ENCODE data around the gene NTMT1.
"Not testable (repeated sequence)": the region's sequence is repeated elsewhere in the genome, so short reads cannot be mapped to it uniquely, and the experiment has no call there.

The NTMT1 gene

DNA sequence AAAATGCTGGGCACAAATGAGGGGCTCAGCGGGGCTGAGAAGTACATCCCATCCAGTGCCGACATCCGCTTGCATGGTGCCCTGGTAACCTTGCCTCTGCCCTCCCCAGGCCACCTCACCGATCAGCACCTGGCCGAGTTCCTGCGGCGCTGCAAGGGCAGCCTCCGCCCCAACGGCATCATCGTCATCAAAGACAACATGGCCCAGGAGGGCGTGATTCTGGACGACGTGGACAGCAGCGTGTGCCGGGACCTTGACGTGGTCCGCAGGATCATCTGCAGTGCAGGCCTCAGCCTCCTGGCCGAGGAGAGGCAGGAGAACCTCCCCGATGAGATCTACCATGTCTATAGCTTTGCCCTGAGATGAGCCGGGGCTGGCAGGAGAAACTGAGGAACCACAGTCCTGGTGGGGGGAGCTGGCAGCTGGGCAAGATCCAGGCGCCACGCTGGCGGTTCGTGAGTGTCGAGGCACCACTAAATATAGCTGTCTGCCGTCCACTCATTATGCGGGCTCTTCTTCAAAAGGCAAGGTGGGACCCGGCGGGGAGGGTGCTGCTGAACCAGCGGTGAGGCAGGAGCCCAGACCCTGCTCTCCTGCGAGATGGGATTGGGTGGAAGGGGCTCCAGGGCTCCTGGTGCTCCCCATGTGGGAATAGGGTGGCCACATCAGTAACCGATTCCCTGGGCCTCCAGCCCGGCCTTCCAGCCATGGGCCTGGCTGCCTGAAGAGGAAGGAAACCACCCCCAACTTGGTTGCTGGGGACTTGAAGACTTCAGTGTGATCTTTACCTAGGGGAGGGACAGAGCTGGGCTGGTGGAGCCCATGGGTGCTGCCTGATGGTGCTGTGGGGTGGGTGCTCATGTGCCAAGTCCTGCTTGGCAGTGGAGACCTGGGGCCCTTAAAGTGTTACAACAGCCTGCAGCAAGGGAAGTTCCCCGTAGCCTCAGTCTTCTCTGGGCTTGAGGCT is 9.4 kb downstream of the NTMT1 start:
- no peak overlapping the region for H3K56ac ChIP-seq (ENCODE audit: low read length)
- H3K23ac ChIP-seq (ENCODE audit: low read length): no peak overlapping the region
- H4K5ac ChIP-seq (ENCODE audit: low read length): no peak overlapping the region
- H3K9ac ChIP-seq (ENCODE audit: low read length): no peak overlapping the region
- H2BK15ac ChIP-seq (replicated peaks; ENCODE audit: low read depth): no peak overlapping the region
- H3K4ac ChIP-seq (ENCODE audit: low read depth, low read length): no peak overlapping the region
- no CpG with 5 or more reads among the region's 34 CpGs for WGBS (ENCODE audit: extremely low coverage, insufficient coverage, low lambda C conversion rate)
- H4K8ac ChIP-seq (ENCODE audit: low read depth, low read length): no peak overlapping the region
- peaks cover 4% of the 10 kb centered on the region for H3K4me1 ChIP-seq (ENCODE audit: control insufficient read depth, low read depth, low read length)
- no peak overlapping the region for H2BK5ac ChIP-seq (ENCODE audit: low read length)
- H3K4me2 ChIP-seq (ENCODE audit: low read length): no peak overlapping the region
- H3K79me1 ChIP-seq (ENCODE audit: low read length): peaks cover 18% of the 10 kb centered on the region
- peaks cover 17% of the 10 kb centered on the region for H3K36me3 ChIP-seq (ENCODE audit: control insufficient read depth, insufficient read depth, low read length)
- no peak overlapping the region for H3K27ac ChIP-seq (ENCODE audit: low read depth, low read length)
- H2BK120ac ChIP-seq (ENCODE audit: low read depth, low read length): no peak overlapping the region
- H3K18ac ChIP-seq (ENCODE audit: low read length): no peak overlapping the region
- H3K4me3 ChIP-seq (ENCODE audit: low read length): no peak overlapping the region
- peaks cover 35% of the 10 kb centered on the region for H3K79me2 ChIP-seq (ENCODE audit: control insufficient read depth, insufficient read depth, low read length)
- no peak overlapping the region for H2AK5ac ChIP-seq (ENCODE audit: low read length)
- H3K27me3 ChIP-seq (ENCODE audit: insufficient read depth, low read length, poor library complexity): no peaks in the 10 kb centered on the region
- no peak for DNase-seq

DNA sequence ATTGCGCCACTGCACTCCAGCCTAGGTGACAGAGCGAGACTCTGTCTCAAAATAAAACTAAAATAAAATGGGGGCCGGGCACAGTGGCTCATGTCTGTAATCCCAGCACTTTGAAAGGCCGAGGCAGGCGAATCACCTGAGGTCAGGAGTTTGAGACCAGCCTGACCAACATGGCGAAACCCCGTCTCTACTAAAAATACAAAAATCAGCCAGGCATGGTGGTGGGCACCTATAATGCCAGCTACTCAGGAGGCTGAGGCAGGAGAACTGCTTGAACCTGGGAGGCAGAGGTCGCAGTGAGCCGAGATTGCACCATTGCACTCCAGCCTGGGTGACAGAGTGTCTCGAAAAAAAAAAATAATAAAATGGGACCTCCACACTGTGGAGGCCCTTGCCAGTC is 10.4 kb downstream of the NTMT1 start:
- not testable (repeated sequence) for H4K8ac ChIP-seq (ENCODE audit: low read depth, low read length); H3K9ac ChIP-seq (ENCODE audit: low read length); H2BK15ac ChIP-seq (replicated peaks; ENCODE audit: low read depth); H2BK120ac ChIP-seq (ENCODE audit: low read depth, low read length); H2AK5ac ChIP-seq (ENCODE audit: low read length); H3K4ac ChIP-seq (ENCODE audit: low read depth, low read length); H2BK5ac ChIP-seq (ENCODE audit: low read length); H3K23ac ChIP-seq (ENCODE audit: low read length); H3K4me1 ChIP-seq (ENCODE audit: control insufficient read depth, low read depth, low read length); H3K27ac ChIP-seq (ENCODE audit: low read depth, low read length); DNase-seq; H3K27me3 ChIP-seq (ENCODE audit: insufficient read depth, low read length, poor library complexity); H3K4me3 ChIP-seq (ENCODE audit: low read length); H3K4me2 ChIP-seq (ENCODE audit: low read length); H3K56ac ChIP-seq (ENCODE audit: low read length); H3K18ac ChIP-seq (ENCODE audit: low read length); H4K5ac ChIP-seq (ENCODE audit: low read length)
- WGBS (ENCODE audit: extremely low coverage, insufficient coverage, low lambda C conversion rate): no CpG with 5 or more reads among the region's 10 CpGs
- peaks cover 17% of the 10 kb centered on the region for H3K36me3 ChIP-seq (ENCODE audit: control insufficient read depth, insufficient read depth, low read length)
- peaks cover 20% of the 10 kb centered on the region for H3K79me1 ChIP-seq (ENCODE audit: low read length)
- H3K79me2 ChIP-seq (ENCODE audit: control insufficient read depth, insufficient read depth, low read length): peaks cover 35% of the 10 kb centered on the region

DNA sequence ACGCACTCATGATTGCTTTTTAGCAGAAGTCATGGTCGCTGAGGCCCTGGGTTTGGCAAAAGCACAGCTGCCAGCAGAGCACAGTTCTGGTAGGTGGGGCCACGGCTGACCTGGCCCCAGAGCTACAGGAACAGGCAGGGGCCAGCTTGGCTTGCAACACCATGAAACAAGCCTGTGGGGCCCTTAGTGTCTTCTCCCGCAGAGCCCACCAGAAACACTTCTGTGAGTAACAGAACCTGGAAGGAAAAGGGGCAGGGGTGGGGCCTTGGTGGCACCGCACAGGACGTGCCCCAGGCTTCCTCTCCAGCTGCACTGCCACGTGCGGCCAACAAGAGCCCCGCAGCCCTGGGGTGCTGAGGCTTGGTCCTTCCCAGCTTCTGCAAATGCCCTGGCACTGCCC is 11.1 kb downstream of the NTMT1 start:
- H3K4me1 ChIP-seq (ENCODE audit: control insufficient read depth, low read depth, low read length): peaks cover 3% of the 10 kb centered on the region
- peaks cover 17% of the 10 kb centered on the region for H3K36me3 ChIP-seq (ENCODE audit: control insufficient read depth, insufficient read depth, low read length)
- no peaks in the 10 kb centered on the region for H3K27me3 ChIP-seq (ENCODE audit: insufficient read depth, low read length, poor library complexity)
- no peak overlapping the region for H3K23ac ChIP-seq (ENCODE audit: low read length)
- no peak overlapping the region for H3K56ac ChIP-seq (ENCODE audit: low read length)
- no peak overlapping the region for H2BK5ac ChIP-seq (ENCODE audit: low read length)
- no peak overlapping the region for H3K27ac ChIP-seq (ENCODE audit: low read depth, low read length)
- no peak overlapping the region for H2BK120ac ChIP-seq (ENCODE audit: low read depth, low read length)
- H4K8ac ChIP-seq (ENCODE audit: low read depth, low read length): no peak overlapping the region
- H3K18ac ChIP-seq (ENCODE audit: low read length): no peak overlapping the region
- peaks cover 30% of the 10 kb centered on the region for H3K79me2 ChIP-seq (ENCODE audit: control insufficient read depth, insufficient read depth, low read length)
- peaks cover 23% of the 10 kb centered on the region for H3K79me1 ChIP-seq (ENCODE audit: low read length)
- DNase-seq: no peak
- no peak overlapping the region for H2BK15ac ChIP-seq (replicated peaks; ENCODE audit: low read depth)
- WGBS (ENCODE audit: extremely low coverage, insufficient coverage, low lambda C conversion rate): no CpG with 5 or more reads among the region's 9 CpGs
- H3K4me3 ChIP-seq (ENCODE audit: low read length): no peak overlapping the region
- no peak overlapping the region for H4K5ac ChIP-seq (ENCODE audit: low read length)
- H3K4me2 ChIP-seq (ENCODE audit: low read length): no peak overlapping the region
- no peak overlapping the region for H3K9ac ChIP-seq (ENCODE audit: low read length)
- H3K4ac ChIP-seq (ENCODE audit: low read depth, low read length): no peak overlapping the region
- no peak overlapping the region for H2AK5ac ChIP-seq (ENCODE audit: low read length)

DNA sequence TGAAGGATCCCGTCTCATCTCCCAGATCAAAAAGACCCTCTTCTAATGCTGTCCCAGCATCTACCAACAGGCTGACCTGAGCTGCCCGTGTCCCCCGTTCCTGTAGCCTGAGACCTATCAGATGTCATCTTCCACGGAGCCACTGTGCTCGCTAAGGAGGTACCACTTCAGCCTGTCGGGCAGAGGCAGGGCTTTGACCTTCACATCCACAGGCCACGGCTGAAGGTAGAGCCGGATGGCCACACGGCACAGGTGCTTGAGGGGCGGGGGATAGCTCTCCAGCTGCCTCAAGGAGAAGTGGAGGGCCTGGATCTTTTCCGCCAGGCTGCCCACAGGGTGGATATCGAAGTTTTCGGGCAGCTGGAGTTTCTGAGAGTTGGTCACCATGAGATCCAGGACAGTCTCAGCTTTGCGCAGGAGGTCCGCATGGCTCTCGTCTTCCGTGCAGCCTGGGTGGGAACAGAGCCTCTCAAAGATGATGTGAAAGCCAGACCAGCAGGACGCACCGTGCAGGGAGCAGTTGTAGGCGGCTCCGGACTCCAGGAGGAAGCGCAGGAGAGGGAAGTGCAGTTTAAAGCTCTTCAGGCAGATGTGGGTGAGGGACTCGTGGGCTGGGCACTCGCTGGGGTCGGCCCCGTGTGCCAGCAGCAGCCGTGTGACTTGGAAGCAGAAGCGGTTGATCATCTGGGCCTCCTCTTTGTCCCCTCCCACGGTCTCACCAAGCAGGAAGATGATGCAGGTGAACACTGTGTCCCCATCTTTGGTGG is 11.9 kb downstream of the NTMT1 start:
- Histone ChIP-seq H2BK120ac (ENCODE audit: low read depth, low read length) (no peak overlapping the region), H3K79me2 (ENCODE audit: control insufficient read depth, insufficient read depth, low read length) (peaks cover 23% of the 10 kb centered on the region), H3K27me3 (ENCODE audit: insufficient read depth, low read length, poor library complexity) (no peaks in the 10 kb centered on the region), H3K18ac (ENCODE audit: low read length) (no peak overlapping the region), H3K4me3 (ENCODE audit: low read length) (no peak overlapping the region), H3K56ac (ENCODE audit: low read length) (no peak overlapping the region), H3K9ac (ENCODE audit: low read length) (no peak overlapping the region), H3K4ac (ENCODE audit: low read depth, low read length) (no peak overlapping the region), H4K8ac (ENCODE audit: low read depth, low read length) (no peak overlapping the region), H3K23ac (ENCODE audit: low read length) (no peak overlapping the region), H3K79me1 (ENCODE audit: low read length) (peaks cover 23% of the 10 kb centered on the region), H2BK15ac (replicated peaks; ENCODE audit: low read depth) (no peak overlapping the region), H3K36me3 (ENCODE audit: control insufficient read depth, insufficient read depth, low read length) (peaks cover 17% of the 10 kb centered on the region), H3K4me1 (ENCODE audit: control insufficient read depth, low read depth, low read length) (peaks cover 3% of the 10 kb centered on the region), H2BK5ac (ENCODE audit: low read length) (no peak overlapping the region), H3K4me2 (ENCODE audit: low read length) (no peak overlapping the region), H4K5ac (ENCODE audit: low read length) (no peak overlapping the region), H2AK5ac (ENCODE audit: low read length) (no peak overlapping the region), H3K27ac (ENCODE audit: low read depth, low read length) (no peak overlapping the region)
- no CpG with 5 or more reads among the region's 29 CpGs for WGBS (ENCODE audit: extremely low coverage, insufficient coverage, low lambda C conversion rate)
- no peak for DNase-seq

DNA sequence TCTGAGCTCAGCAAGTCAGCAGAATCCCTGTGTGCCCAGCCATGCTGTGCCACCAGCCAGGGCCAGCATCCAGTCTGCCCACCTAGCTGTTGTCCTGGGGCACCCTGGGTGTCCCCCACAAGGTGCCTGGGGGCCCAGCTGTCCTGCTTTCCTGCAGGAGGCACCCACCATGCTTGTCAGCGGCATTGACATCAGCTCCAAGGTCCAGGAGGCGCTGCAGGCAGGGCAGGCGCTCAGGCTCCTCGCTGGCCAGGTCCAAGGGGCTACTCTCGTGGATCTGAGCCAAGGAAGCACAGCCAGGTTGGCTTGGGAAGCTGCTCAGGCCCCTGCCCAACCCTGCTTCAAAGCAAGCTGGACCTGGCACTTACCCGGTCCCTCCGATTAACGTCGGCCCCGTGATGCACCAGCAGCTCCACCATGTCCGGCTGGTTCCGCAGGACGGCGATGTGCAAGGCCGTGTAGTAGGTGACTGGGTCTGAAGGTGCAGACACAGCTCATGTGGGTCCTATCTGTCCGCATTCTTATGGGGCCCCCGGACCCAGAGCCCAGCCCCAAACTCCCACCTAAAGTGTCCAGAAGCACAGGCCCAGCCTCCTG is 13.2 kb downstream of the NTMT1 start:
- H2BK5ac ChIP-seq (ENCODE audit: low read length): no peak overlapping the region
- H4K5ac ChIP-seq (ENCODE audit: low read length): no peak overlapping the region
- no peak overlapping the region for H3K4ac ChIP-seq (ENCODE audit: low read depth, low read length)
- no peak for DNase-seq
- H3K56ac ChIP-seq (ENCODE audit: low read length): no peak overlapping the region
- no peak overlapping the region for H3K9ac ChIP-seq (ENCODE audit: low read length)
- H3K27me3 ChIP-seq (ENCODE audit: insufficient read depth, low read length, poor library complexity): no peaks in the 10 kb centered on the region
- peaks cover 13% of the 10 kb centered on the region for H3K79me2 ChIP-seq (ENCODE audit: control insufficient read depth, insufficient read depth, low read length)
- WGBS (ENCODE audit: extremely low coverage, insufficient coverage, low lambda C conversion rate): no CpG with 5 or more reads among the region's 17 CpGs
- no peak overlapping the region for H3K4me2 ChIP-seq (ENCODE audit: low read length)
- H3K79me1 ChIP-seq (ENCODE audit: low read length): peaks cover 15% of the 10 kb centered on the region
- no peak overlapping the region for H2BK15ac ChIP-seq (replicated peaks; ENCODE audit: low read depth)
- no peak overlapping the region for H3K23ac ChIP-seq (ENCODE audit: low read length)
- H3K18ac ChIP-seq (ENCODE audit: low read length): no peak overlapping the region
- H3K4me1 ChIP-seq (ENCODE audit: control insufficient read depth, low read depth, low read length): peaks cover 3% of the 10 kb centered on the region
- H2BK120ac ChIP-seq (ENCODE audit: low read depth, low read length): no peak overlapping the region
- no peak overlapping the region for H3K27ac ChIP-seq (ENCODE audit: low read depth, low read length)
- no peak overlapping the region for H2AK5ac ChIP-seq (ENCODE audit: low read length)
- no peak overlapping the region for H3K4me3 ChIP-seq (ENCODE audit: low read length)
- no peak overlapping the region for H4K8ac ChIP-seq (ENCODE audit: low read depth, low read length)
- H3K36me3 ChIP-seq (ENCODE audit: control insufficient read depth, insufficient read depth, low read length): peaks cover 13% of the 10 kb centered on the region

Measured in mesendoderm (in vitro differentiated cells).